Tibial artery (tissue), 4 donors: ENCODE results near the gene TRAPPC14.
"Not testable (repeated sequence)": the region's sequence is repeated elsewhere in the genome, so short reads cannot be mapped to it uniquely, and the experiment has no call there.

ENCODE experiments used
- DNase-seq, 2 donors: peaks; one replicate each; pipeline ENCODE4 v3.0.0-alpha.2; 2019
- H3K27ac ChIP-seq, 2 donors: fragments of 200-600 bp; sonication (generic) in 1 of 2; 1 replicate in 1 of 2; 2 replicates in 1 of 2; pipeline ENCODE4 v1.5.1; 2018 to 2019; ENCODE audit warnings: mild to moderate bottlenecking in 1 of 2
- H3K27me3 ChIP-seq, 2 donors: fragments of 200-600 bp; sonication (generic) in 1 of 2; one replicate each; pipeline versions ENCODE4 v1.5.1 to v1.6.0; 2016 to 2019
- H3K36me3 ChIP-seq, 3 donors: fragments of 200-600 bp; sonication (generic) in 2 of 3; one replicate each; pipeline ENCODE4 v1.5.1; 2016 to 2019; ENCODE audit warnings: mild to moderate bottlenecking in 2 of 3
- H3K4me1 ChIP-seq, 4 donors: fragments of 200-600 bp; sonication (generic) in 2 of 4; 1 replicate in 3 of 4; 2 replicates in 1 of 4; pipeline ENCODE4 v1.5.1; 2016 to 2019
- H3K4me3 ChIP-seq, 2 donors: fragments of 200-600 bp; sonication (generic) in 1 of 2; 1 replicate in 1 of 2; 2 replicates in 1 of 2; pipeline ENCODE4 v1.5.1; 2018 to 2019; ENCODE audit warnings: mild to moderate bottlenecking in 2 of 2
- H3K9me3 ChIP-seq, 3 donors: fragments of 200-600 bp; sonication (generic) in 1 of 3; one replicate each; pipeline ENCODE4 v1.5.1; 2016 to 2019
- CTCF ChIP-seq, 2 experiments: fragments of 200-600 bp in 1 of 2; fragments of 450-650 bp in 1 of 2; IDR thresholded peaks; one replicate each; pipeline ENCODE4 v1.5.1; 2017 to 2019; ENCODE audit warnings: antibody characterized with exemption in 2 of 2, mild to moderate bottlenecking in 1 of 2, moderate library complexity in 1 of 2
- intact Hi-C: fragments of 100-400 bp; cut with DNase I; formaldehyde crosslinking; loops from one replicate; pipeline ENCODE4 v1.15.0; 2023; ENCODE audit warnings: low total_unique reads

The TRAPPC14 gene

GRCh38 chr7:100158229-100159098, at the start of gene TRAPPC14:
Gene TRAPPC14 (minus strand): TSS chr7:100158723. CDS start chr7:100158499, 224 bp downstream.
- H3K27ac ChIP-seq: peak within 1 kb of the TSS; percentile 71 to 80

GRCh38 chr7:100204454-100204853, 45.9 kb upstream of the TRAPPC14 start:
- Histone ChIP-seq H3K36me3 (no peaks in the 10 kb centered on the region), H3K4me1 (no peaks in the 10 kb centered on the region), H3K27me3 (peaks cover 0 to under 1% of the 10 kb centered on the region in 2 donors), H3K9me3 (no peaks in the 10 kb centered on the region), H3K4me3 (no peak overlapping the region), H3K27ac (no peak overlapping the region)
- intact Hi-C loops: no loop called here
- DNase-seq: no peak
- no peak for TF ChIP-seq CTCF (IDR thresholded peaks at IDR 0.05)

More at GRCh38 chr7:100158229-100159098, at the start of gene TRAPPC14:
- no peak for TF ChIP-seq CTCF (IDR thresholded peaks at IDR 0.05)
- peak within 1 kb of the TSS; percentile 74 to 87 for H3K4me3 ChIP-seq
- DNase-seq: peak; percentile 92 to 94
- H3K9me3 ChIP-seq: no peaks in the 10 kb centered on the region
- peaks cover 12 to 34% (median 28%) of the 10 kb centered on the region in 3 donors for H3K36me3 ChIP-seq
- peaks cover 0 to 24% (median 18%) of the 10 kb centered on the region in 4 donors for H3K4me1 ChIP-seq
- no peaks in the 10 kb centered on the region for H3K27me3 ChIP-seq
- intact Hi-C loops: no loop called here

GRCh38 chr7:100200693-100201092, 42.2 kb upstream of the TRAPPC14 start:
- Histone ChIP-seq H3K27ac (no peak overlapping the region), H3K4me1 (no peaks in the 10 kb centered on the region), H3K9me3 (no peaks in the 10 kb centered on the region), H3K36me3 (no peaks in the 10 kb centered on the region), H3K4me3 (no peak overlapping the region), H3K27me3 (no peaks in the 10 kb centered on the region)
- TF ChIP-seq CTCF (IDR thresholded peaks at IDR 0.05): no peak
- DNase-seq: no peak
- intact Hi-C loops: no loop called here

GRCh38 chr7:100198266-100198665, 39.7 kb upstream of the TRAPPC14 start:
- no peaks in the 10 kb centered on the region for H3K36me3 ChIP-seq
- intact Hi-C loops: no loop called here
- DNase-seq: no peak
- no peak overlapping the region for H3K27ac ChIP-seq
- no peak overlapping the region for H3K4me3 ChIP-seq
- H3K9me3 ChIP-seq: no peaks in the 10 kb centered on the region
- no peaks in the 10 kb centered on the region for H3K27me3 ChIP-seq
- no peaks in the 10 kb centered on the region for H3K4me1 ChIP-seq
- TF ChIP-seq CTCF (IDR thresholded peaks at IDR 0.05): no peak

GRCh38 chr7:100195901-100196322, 37.4 kb upstream of the TRAPPC14 start:
- H3K9me3 ChIP-seq, H3K27ac ChIP-seq, H3K36me3 ChIP-seq, H3K4me3 ChIP-seq, DNase-seq, H3K27me3 ChIP-seq, H3K4me1 ChIP-seq, intact Hi-C loops: not testable (repeated sequence)

GRCh38 chr7:100195222-100195621, 36.7 kb upstream of the TRAPPC14 start:
- H3K4me3 ChIP-seq: no peak overlapping the region
- intact Hi-C loops: no loop called here

More at GRCh38 chr7:100195222-100195621, 36.7 kb upstream of the TRAPPC14 start:
- no peak for TF ChIP-seq CTCF (IDR thresholded peaks at IDR 0.05)
- no peaks in the 10 kb centered on the region for H3K9me3 ChIP-seq
- no peaks in the 10 kb centered on the region for H3K27me3 ChIP-seq
- no peak for DNase-seq
- H3K4me1 ChIP-seq: peaks cover 0 to 3% (median 0%) of the 10 kb centered on the region in 4 donors
- no peak overlapping the region for H3K27ac ChIP-seq
- no peaks in the 10 kb centered on the region for H3K36me3 ChIP-seq
